CD4-positive, alpha-beta memory T cell (primary cell): ENCODE results near the gene C1orf232. TPM values are rescaled to one million over a fixed set of nuclear protein-coding genes. Genes with fewer than 3 reads are reported as not detected.

Experiments
- polyA plus RNA-seq, 2 donors: library from polyadenylated mRNA; unstranded; fragments of 300-500 nt; fragmentation: Illumina TruSeq; gene quantifications; one replicate each; pipeline ENCODE4 v1.2.3, GENCODE V29; 2021
- total RNA-seq, 2 experiments: library from RNA; stranded (reverse); gene quantifications; one replicate each; pipeline ENCODE4 v1.2.3, GENCODE V29; 2021

Gene C1orf232
- total and polyA plus RNA-seq, 4 experiments from 2014 or later = not detected

Other genes with a start within 250 kb of the C1orf232 start
- gene PAFAH2, start 170.9 kb downstream of the C1orf232 start, total RNA-seq = 10 to 100 TPM; 18.3 to 20.0 TPM
- 10 to 100 TPM; 10.1 to 12.3 TPM for gene PAFAH2, start 170.9 kb downstream of the C1orf232 start, polyA plus RNA-seq
- under 1 TPM; 0.12 to 0.19 TPM for gene EXTL1, start 147.2 kb downstream of the C1orf232 start, total RNA-seq
- gene EXTL1, start 147.2 kb downstream of the C1orf232 start, polyA plus RNA-seq = not detected
- not detected for gene SLC30A2, start 122.8 kb downstream of the C1orf232 start, total RNA-seq
- not detected for gene SLC30A2, start 122.8 kb downstream of the C1orf232 start, polyA plus RNA-seq
- not detected for gene TRIM63, start 101.3 kb downstream of the C1orf232 start, total RNA-seq
- gene TRIM63, start 101.3 kb downstream of the C1orf232 start, polyA plus RNA-seq = not detected
- 10 to 100 TPM; 20.1 to 25.0 TPM for gene PDIK1L, start 57.1 kb downstream of the C1orf232 start, total RNA-seq
- gene PDIK1L, start 57.1 kb downstream of the C1orf232 start, polyA plus RNA-seq = 1 to 10 TPM; 5.5 to 8.7 TPM
- gene FAM110D, start 9.9 kb downstream of the C1orf232 start, total RNA-seq = not detected
- not detected for gene FAM110D, start 9.9 kb downstream of the C1orf232 start, polyA plus RNA-seq
- 10 to 100 TPM; 10.7 to 12.4 TPM for gene ZNF593, start 945 bp upstream of the C1orf232 start, total RNA-seq
- gene ZNF593, start 945 bp upstream of the C1orf232 start, polyA plus RNA-seq = 10 to 100 TPM; 21.6 to 32.9 TPM
- not detected for gene ZNF593OS, start 2.9 kb upstream of the C1orf232 start, total RNA-seq
- gene ZNF593OS, start 2.9 kb upstream of the C1orf232 start, polyA plus RNA-seq = under 1 TPM; 0.53 to 0.78 TPM
- gene CNKSR1, start 8.5 kb upstream of the C1orf232 start, total RNA-seq = 1 to 10 TPM; 3.4 to 4.5 TPM
- 1 to 10 TPM in 1 of 2 donors, under 1 TPM in 1; 0.28 to 1.1 TPM for gene CNKSR1, start 8.5 kb upstream of the C1orf232 start, polyA plus RNA-seq
- gene CATSPER4, start 21.6 kb upstream of the C1orf232 start, total RNA-seq = not detected
- gene CATSPER4, start 21.6 kb upstream of the C1orf232 start, polyA plus RNA-seq = not detected
- 10 to 100 TPM; 20.4 to 21.9 TPM for gene CEP85, start 65.2 kb upstream of the C1orf232 start, total RNA-seq
- gene CEP85, start 65.2 kb upstream of the C1orf232 start, polyA plus RNA-seq = 1 to 10 TPM; 6.7 to 9.4 TPM
- 100 to 1,000 TPM; 293 to 305 TPM for gene SH3BGRL3, start 111.1 kb upstream of the C1orf232 start, total RNA-seq
- 1,000 to 10,000 TPM in 1 of 2 donors, 100 to 1,000 TPM in 1; 979 to 1,531 TPM for gene SH3BGRL3, start 111.1 kb upstream of the C1orf232 start, polyA plus RNA-seq
- 100 to 1,000 TPM; 115 to 117 TPM for gene UBXN11, start 137.7 kb upstream of the C1orf232 start, total RNA-seq
- gene UBXN11, start 137.7 kb upstream of the C1orf232 start, polyA plus RNA-seq = 10 to 100 TPM; 13.3 to 17.4 TPM
- gene CD52, start 149.0 kb upstream of the C1orf232 start, total RNA-seq = 1,000 to 10,000 TPM; 1,302 to 1,324 TPM
- over 10,000 TPM in 1 of 2 donors, 1,000 to 10,000 TPM in 1; 8,660 to 12,303 TPM for gene CD52, start 149.0 kb upstream of the C1orf232 start, polyA plus RNA-seq
- 1 to 10 TPM; 5.7 to 6.7 TPM for gene CRYBG2, start 185.2 kb upstream of the C1orf232 start, total RNA-seq
- gene CRYBG2, start 185.2 kb upstream of the C1orf232 start, polyA plus RNA-seq = 1 to 10 TPM in 1 of 2 donors, under 1 TPM in 1; 0.27 to 3.8 TPM
- not detected for gene ZNF683, start 203.8 kb upstream of the C1orf232 start, total RNA-seq
- gene ZNF683, start 203.8 kb upstream of the C1orf232 start, polyA plus RNA-seq = under 1 TPM; 0.49 to 0.63 TPM
- gene LIN28A, start 241.9 kb upstream of the C1orf232 start, total RNA-seq = not detected
- not detected for gene LIN28A, start 241.9 kb upstream of the C1orf232 start, polyA plus RNA-seq